ENCODE data around the gene ZNF804B. TPM values are rescaled to one million over a fixed set of nuclear protein-coding genes. Genes with fewer than 3 reads are reported as not detected.

ZNF804B gene
- total RNA-seq, 2 donors from 2014 or later = not detected

Other genes starting within 250 kb of the ZNF804B start
- gene TEX47, start 36.0 kb downstream of the ZNF804B start, total RNA-seq = not detected

Data from activated T-cell treated with anti-CD3 and anti-CD28 coated beads, Interleukin-2, amount 50 U/mL, for 72 hours (primary cell).